ENCODE data around the gene KITLG. TPM values are rescaled to one million over a fixed set of nuclear protein-coding genes. Genes with fewer than 3 reads are reported as not detected.

The KITLG gene
- total RNA-seq, 4 donors from 2014 or later = 3.9 to 7.1 (median 4.6) TPM

DNA sequence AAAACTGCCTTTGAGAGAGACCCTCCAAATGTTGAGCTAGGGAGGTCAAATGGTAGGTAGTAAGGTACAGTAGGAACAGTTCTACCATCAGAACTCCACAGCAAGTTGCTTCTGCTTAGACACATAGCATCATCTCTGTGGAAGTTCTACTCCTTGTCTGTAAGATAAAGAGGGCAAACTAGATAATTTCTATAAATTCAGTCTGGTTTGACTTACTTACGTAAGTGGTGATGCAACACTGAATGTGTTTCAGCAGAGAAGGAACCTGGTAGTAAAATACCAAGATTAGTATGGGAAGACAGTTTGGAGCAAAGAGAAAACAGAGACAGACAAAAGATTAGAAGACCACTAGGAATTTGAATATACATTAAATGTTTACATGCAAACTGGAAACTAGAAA lies 42.0 kb downstream of the KITLG start:
- intact Hi-C loops (cut with DNase I; ENCODE audit: low total_unique reads) = no loop called here
- ATAC-seq (no peak), DNase-seq (no peak)
- no peak overlapping the region for H3K27ac ChIP-seq
- no peaks in the 10 kb centered on the region for H3K4me1 ChIP-seq
- no peaks in the 10 kb centered on the region for H3K36me3 ChIP-seq
- no peaks in the 10 kb centered on the region for H3K27me3 ChIP-seq
- in situ Hi-C loops (cut with MboI; ENCODE audit: low sequenced_read_pairs in 4 of 4) = no loop called here
- no peak for TF ChIP-seq POLR2A (IDR thresholded peaks at IDR 0.05)
- TF ChIP-seq, protein P1, sequence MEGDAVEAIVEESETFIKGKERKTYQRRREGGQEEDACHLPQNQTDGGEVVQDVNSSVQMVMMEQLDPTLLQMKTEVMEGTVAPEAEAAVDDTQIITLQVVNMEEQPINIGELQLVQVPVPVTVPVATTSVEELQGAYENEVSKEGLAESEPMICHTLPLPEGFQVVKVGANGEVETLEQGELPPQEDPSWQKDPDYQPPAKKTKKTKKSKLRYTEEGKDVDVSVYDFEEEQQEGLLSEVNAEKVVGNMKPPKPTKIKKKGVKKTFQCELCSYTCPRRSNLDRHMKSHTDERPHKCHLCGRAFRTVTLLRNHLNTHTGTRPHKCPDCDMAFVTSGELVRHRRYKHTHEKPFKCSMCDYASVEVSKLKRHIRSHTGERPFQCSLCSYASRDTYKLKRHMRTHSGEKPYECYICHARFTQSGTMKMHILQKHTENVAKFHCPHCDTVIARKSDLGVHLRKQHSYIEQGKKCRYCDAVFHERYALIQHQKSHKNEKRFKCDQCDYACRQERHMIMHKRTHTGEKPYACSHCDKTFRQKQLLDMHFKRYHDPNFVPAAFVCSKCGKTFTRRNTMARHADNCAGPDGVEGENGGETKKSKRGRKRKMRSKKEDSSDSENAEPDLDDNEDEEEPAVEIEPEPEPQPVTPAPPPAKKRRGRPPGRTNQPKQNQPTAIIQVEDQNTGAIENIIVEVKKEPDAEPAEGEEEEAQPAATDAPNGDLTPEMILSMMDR (IDR thresholded peaks at IDR 0.05 in 4 of 5, conservative IDR thresholded peaks at IDR 0.05 in 1 of 5) = no peak
- no peaks in the 10 kb centered on the region for H3K9me3 ChIP-seq
- no peak overlapping the region for H3K4me3 ChIP-seq

DNA sequence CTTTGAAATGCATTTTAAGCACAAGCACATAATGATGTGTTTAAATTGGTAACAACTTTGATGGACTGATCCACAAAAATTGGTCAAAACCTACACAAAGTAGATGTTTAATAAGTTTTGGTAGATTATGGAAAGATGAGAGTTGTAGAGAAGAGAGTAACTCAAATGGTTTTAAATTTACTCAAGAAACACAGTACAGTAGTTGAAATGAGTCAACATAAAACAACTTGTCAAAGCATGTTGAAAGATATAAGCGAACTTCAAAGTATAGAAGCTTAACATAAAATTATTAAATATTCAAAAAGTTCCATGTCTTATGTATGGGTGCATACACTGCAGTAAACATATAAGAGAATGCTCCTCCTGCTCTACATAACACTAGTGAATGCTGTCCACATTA lies 49.4 kb downstream of the KITLG start:
- H3K27me3 ChIP-seq = no peaks in the 10 kb centered on the region
- no peaks in the 10 kb centered on the region for H3K4me1 ChIP-seq
- H3K9me3 ChIP-seq = no peaks in the 10 kb centered on the region
- TF ChIP-seq, protein P1 (IDR thresholded peaks at IDR 0.05 in 4 of 5, conservative IDR thresholded peaks at IDR 0.05 in 1 of 5) = no peak
- no peak for TF ChIP-seq POLR2A (IDR thresholded peaks at IDR 0.05)
- H3K4me3 ChIP-seq = no peak overlapping the region
- peak overlapping the region in 1 of 4 donors; percentile 13 for H3K27ac ChIP-seq
- in situ Hi-C loops (cut with MboI; ENCODE audit: low sequenced_read_pairs in 4 of 4) = no loop called here
- ATAC-seq (no peak), DNase-seq (no peak)
- no peaks in the 10 kb centered on the region for H3K36me3 ChIP-seq
- intact Hi-C loops (cut with DNase I; ENCODE audit: low total_unique reads) = no loop called here

DNA sequence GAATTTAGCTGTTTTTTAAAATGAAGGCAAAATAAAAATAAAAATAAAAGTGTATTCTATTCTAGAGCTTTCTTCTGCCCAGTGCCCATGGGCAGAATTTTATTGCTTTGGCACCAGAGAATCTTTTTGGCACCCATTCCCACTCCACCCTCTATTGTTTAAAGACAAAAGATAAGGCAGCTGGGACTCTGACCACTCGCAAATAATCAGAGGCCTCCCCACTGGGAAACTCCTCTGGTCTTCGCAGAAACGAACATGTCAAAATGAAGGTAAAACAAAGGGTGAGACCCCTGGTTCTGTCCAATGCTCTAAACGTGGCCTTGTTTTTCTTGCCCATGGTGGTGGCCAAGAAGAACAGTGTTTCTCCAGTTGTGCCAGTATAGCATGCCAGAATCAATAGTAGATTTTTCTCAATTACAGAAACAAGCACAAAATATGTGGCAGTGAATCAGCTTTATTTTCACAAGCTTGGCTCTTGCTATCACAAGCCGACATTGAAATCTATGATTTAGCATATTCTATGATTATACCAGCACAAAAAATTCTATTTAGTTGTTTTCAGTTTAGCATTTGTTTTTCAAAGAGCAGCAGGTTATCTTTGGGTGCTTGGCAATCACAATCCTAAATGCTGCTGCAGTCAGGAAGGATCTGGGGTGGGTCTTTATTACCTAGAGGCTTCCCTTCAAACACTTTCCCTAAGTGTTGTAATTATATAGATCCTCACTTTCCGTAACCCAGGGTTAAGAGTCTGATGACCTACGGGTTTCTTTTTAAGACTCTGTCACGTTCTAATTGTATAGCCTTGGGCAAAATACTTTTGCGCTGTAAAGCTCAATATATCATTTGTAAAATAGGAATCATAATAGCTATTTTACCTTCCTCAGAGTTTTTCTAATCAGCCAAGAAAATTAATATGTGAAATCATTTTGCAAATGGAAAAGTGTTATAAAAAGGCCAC lies 50.5 kb downstream of the KITLG start:
- Histone ChIP-seq H3K27me3 (no peaks in the 10 kb centered on the region), H3K4me1 (no peaks in the 10 kb centered on the region), H3K9me3 (no peaks in the 10 kb centered on the region), H3K27ac (peak overlapping the region in 3 of 4 donors; percentile 13 to 53 (median 48)), H3K36me3 (no peaks in the 10 kb centered on the region), H3K4me3 (no peak overlapping the region)
- no peak for DNase-seq
- no peak for TF ChIP-seq POLR2A (IDR thresholded peaks at IDR 0.05)
- TF ChIP-seq, protein P1 (IDR thresholded peaks at IDR 0.05 in 4 of 5, conservative IDR thresholded peaks at IDR 0.05 in 1 of 5) = no peak
- in situ Hi-C loops (cut with MboI; ENCODE audit: low sequenced_read_pairs in 4 of 4) (no loop called here), intact Hi-C loops (cut with DNase I; ENCODE audit: low total_unique reads) (no loop called here)
- ATAC-seq = peak in 1 of 2 donors; percentile 45

DNA sequence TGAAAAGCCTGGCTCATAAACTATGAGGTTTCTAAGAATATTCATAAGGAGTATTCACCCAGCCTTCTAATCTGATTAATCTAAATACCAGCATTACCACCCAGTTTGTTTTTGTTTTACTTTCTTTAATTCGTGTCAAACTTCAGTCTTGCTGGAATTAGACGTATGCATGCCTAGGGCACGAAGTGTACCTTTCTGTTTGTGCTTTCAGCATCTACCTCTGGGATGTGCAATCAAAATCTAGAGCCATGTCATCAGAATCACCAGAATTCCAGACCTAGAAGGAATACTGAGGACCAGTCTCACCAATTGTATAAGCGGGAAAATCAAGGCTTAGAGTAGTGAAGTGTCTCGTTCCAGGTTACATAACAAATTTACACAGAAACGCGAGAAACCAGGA lies 57.3 kb downstream of the KITLG start:
- Histone ChIP-seq H3K27ac (no peak overlapping the region), H3K9me3 (no peaks in the 10 kb centered on the region), H3K36me3 (no peaks in the 10 kb centered on the region), H3K27me3 (no peaks in the 10 kb centered on the region), H3K4me1 (peaks cover 3 to 6% of the 10 kb centered on the region in 2 donors), H3K4me3 (no peak overlapping the region)
- in situ Hi-C loops (cut with MboI; ENCODE audit: low sequenced_read_pairs in 4 of 4) = no loop called here
- intact Hi-C loops (cut with DNase I; ENCODE audit: low total_unique reads) = no loop called here
- ATAC-seq (no peak), DNase-seq (no peak)
- TF ChIP-seq POLR2A (IDR thresholded peaks at IDR 0.05) = no peak

DNA sequence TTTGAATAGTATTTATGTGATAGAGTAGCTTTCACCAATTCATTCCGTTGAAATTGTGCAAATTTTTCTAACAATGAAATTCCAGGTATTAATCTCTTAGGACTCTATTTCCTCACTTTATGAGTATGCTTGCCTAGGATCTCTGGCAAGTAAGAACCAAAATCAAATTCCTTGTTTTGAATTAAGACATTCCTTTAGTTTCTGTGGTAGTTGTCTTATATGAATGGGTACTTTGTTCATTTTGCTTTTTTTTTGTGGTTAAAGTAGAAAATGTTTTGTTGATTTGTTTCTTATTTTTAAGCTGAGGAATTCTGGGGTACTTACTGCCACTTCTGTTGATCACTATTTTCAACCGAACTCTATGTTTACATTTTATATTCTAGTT lies 59.8 kb downstream of the KITLG start:
- in situ Hi-C loops (cut with MboI; ENCODE audit: low sequenced_read_pairs in 4 of 4) = no loop called here
- Histone ChIP-seq H3K27ac (peak overlapping the region in 1 of 4 donors; percentile 16), H3K4me1 (peaks cover 3 to 6% of the 10 kb centered on the region in 2 donors), H3K9me3 (no peaks in the 10 kb centered on the region), H3K4me3 (no peak overlapping the region), H3K36me3 (no peaks in the 10 kb centered on the region), H3K27me3 (no peaks in the 10 kb centered on the region)
- no peak for ATAC-seq
- intact Hi-C loops (cut with DNase I; ENCODE audit: low total_unique reads) = no loop called here
- no peak for DNase-seq
- TF ChIP-seq, protein P1 (IDR thresholded peaks at IDR 0.05 in 4 of 5, conservative IDR thresholded peaks at IDR 0.05 in 1 of 5) = no peak
- no peak for TF ChIP-seq POLR2A (IDR thresholded peaks at IDR 0.05)
